ENCODE data around the gene ERCC3.

DNA sequence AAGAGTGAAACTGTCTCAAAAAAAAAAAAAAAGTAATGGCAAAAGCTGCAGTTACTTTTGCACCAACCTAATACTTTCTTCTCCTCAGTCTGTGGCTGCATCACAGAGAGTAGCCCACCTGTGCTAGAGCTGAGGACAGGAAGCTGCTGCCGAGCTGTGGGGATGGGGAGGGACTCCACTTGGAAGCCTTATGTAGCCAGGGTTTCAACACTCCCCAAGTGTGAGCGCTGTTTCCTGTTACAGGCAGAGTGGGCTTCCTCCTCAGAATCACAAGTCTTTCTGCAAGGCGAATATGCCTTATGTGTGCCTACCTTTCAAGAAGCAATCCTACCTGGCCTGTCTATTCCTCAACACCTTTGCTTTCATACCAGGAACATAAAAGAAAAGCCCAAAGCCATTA is 37.6 kb downstream of the ERCC3 start:
- TF ChIP-seq, protein P1, sequence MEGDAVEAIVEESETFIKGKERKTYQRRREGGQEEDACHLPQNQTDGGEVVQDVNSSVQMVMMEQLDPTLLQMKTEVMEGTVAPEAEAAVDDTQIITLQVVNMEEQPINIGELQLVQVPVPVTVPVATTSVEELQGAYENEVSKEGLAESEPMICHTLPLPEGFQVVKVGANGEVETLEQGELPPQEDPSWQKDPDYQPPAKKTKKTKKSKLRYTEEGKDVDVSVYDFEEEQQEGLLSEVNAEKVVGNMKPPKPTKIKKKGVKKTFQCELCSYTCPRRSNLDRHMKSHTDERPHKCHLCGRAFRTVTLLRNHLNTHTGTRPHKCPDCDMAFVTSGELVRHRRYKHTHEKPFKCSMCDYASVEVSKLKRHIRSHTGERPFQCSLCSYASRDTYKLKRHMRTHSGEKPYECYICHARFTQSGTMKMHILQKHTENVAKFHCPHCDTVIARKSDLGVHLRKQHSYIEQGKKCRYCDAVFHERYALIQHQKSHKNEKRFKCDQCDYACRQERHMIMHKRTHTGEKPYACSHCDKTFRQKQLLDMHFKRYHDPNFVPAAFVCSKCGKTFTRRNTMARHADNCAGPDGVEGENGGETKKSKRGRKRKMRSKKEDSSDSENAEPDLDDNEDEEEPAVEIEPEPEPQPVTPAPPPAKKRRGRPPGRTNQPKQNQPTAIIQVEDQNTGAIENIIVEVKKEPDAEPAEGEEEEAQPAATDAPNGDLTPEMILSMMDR (IDR thresholded peaks at IDR 0.05): no peak
- TF ChIP-seq POLR2AphosphoS5 (IDR thresholded peaks at IDR 0.05): no peak

Measured in transverse colon (tissue), 4 donors.